NCI-H187 (cell line): Measurements from ENCODE around the gene HOXA3.

Source experiments
- DNase-seq, 2 experiments: peaks; one replicate each; lab custom pipeline; 2025; lab: John Stamatoyannopoulos, UW

The HOXA3 gene

GRCh38 chr7:27091105-27091504, 61.3 kb downstream of the HOXA3 start:
- no peak for DNase-seq

DNA sequence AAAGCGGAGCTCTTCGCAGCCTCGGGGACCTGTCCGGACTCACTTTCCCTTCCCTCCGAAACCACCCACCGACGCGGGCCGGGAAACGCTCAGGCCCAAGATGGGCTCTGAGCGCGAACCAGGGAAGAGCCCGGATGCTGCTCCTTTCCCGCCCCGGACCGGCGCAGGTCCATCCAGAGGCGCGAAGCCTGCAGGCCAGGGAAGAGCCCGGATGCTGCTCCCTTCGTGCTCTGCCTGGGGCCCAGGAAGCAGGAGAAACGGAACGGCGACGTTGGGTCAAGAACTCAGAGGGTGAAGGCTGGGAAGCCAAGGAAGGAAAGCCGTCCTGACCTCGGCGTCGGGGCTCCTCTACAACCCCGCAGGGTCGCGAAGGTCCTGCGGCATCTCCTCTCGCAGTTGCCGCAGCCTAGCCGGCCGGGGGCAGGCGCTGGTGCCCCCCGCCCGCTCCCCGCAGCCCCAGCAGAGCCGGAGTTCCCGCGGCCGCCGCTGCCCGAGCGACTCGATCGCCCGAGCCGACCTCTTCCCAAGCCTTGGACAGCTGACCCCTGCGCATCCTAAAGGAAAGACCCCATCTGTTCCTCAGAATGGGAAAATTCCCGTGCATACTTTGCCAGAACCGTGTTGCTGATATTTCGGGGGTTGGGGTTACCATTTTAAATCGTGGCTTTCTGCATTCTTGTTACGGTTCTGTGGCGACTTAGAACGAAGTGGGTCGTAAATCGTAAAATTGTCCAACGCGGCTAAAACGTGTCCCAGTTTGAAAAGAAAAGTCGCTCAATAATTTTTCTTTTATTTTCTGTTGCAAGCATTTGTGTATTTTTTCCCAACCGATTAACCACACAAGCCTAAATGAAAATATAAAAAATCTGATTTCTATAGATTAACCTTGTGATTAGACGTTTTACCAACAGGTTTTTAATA, 64.1 kb downstream of the HOXA3 start:
- DNase-seq, result no peak

DNA sequence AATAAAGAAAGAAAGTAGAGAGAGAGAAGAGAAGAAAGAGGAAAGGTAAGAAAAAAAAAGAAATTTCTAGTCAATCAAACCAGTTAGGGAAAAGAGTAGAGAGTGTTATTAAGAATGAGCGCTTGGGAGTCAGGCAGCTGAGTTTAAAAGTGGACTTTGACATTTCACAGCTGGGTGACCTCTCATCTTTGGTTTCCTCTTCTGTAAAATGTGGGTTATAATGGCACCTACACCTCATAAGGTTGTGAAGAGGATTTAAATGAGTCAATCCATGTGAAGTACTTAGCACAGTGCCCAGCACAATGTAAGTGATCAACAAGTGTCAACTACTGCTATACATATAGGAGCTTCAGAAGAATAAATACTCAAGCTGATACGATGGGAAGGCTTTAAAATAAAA, 68.7 kb downstream of the HOXA3 start:
- DNase-seq, result peak in 1 of 2 experiments; percentile 16

DNA sequence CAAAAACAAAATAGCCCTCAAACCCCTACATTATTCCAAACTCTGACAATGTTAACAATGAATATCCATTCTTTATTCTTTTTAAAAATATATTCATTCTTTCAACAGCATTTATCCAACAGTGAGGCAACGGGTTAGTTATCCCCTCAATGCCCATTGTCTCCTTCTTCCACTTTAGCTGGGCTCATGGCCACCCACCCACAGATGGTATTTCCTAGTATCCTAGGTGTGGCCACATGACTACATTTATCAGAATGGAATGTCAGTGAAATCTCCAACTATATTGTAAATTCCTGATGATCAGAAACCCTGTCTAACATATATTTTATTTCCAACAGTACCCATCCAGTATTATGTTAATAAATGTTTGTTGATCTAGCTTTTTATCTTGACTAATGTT, 70.2 kb downstream of the HOXA3 start:
- no peak for DNase-seq

DNA sequence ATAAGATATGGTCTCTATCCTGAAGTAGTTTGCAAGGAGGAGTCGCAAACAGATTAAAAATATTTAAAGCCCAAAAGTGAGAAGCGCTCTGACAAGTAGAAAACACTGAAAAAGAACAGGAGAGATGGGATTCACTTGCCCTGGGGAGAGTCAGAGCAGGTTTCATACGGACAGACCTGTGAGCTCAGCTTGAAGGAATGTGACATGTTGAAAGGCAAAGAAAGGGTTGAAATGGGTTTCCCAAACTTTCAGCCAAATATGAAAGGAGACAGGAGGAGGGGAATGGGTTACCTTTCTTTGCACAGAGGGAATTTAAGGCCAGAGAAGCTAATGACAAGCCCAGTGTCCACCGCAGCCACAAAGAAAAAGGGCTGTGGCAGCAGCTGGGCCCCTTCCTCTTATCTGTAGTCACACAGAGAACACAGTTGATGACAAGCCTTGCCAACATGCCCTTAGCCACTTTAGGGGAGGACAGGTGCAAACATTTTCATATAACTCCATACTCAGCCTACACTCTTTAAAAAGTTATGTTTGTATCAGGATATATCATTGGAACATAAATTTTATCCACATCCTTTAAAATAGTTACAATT, 71.4 kb downstream of the HOXA3 start:
- DNase-seq, result no peak

- DNase-seq, result no peak
Measured at GRCh38 chr7:27079234-27079975, 73.0 kb downstream of the HOXA3 start.

- no peak for DNase-seq
Measured at GRCh38 chr7:27078616-27079233, 73.7 kb downstream of the HOXA3 start.

- DNase-seq, result no peak
Measured at GRCh38 chr7:27073076-27073475, 79.3 kb downstream of the HOXA3 start.

GRCh38 chr7:27071622-27072390, 80.6 kb downstream of the HOXA3 start:
- DNase-seq, result no peak

DNA sequence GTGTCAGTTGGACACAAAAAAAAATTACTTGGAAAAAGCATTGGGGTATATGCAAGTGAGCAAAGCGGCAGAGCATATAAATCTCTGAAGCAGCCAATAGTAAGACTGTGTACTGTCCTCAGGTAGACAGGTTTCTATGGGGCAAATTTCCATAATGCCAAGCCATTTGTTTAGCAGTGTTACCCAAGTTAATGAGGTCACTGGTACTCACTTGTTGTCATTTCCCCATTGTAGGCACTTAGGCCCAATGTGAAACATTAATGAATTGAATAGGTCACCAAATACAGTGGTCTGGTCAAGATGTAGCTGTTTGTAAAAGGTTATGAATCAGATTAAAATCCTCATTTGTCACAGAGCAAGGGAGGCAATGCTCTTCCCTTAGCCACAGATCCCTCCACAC, 84.1 kb downstream of the HOXA3 start:
- DNase-seq, result no peak

DNA sequence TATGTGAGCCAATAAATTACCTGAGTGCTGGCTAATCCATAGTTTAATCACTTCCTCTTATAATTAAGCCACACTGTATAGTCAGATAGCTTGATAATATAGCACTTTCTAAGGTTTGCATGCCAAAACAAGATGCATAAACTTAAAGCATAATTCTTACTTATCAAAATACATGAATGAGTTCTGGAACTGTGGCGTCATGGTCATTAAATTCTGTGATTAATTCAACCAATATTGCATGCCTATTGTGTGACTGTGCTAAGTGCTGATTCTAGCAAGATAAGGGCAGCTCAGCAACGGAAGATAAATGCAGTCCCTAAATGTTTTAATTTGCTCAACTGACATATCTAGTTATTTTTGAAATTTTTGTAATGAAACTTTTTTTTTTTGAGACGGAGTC, 86.2 kb downstream of the HOXA3 start:
- no peak for DNase-seq

DNA sequence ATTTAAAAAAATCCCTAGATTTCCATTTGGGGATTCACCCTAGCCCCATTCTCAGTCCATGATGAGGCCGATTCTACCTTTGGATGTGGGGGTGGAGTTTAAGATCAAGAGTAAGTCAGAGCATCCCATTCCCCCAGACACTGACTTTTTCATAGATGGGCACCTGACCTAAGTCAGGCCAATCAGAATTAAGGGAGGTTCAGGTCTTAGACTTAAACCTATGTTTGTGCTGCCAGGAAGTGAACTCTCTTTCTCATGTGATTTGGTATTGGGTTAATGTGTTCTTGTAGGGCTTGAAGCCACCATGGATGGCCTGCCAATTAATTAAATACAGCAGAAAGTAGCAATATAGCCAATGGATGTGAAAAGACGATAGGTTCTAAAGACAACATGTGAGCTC, 86.7 kb downstream of the HOXA3 start:
- DNase-seq, result no peak

- no peak for DNase-seq
Measured at GRCh38 chr7:27064661-27065060, 87.7 kb downstream of the HOXA3 start.

DNA sequence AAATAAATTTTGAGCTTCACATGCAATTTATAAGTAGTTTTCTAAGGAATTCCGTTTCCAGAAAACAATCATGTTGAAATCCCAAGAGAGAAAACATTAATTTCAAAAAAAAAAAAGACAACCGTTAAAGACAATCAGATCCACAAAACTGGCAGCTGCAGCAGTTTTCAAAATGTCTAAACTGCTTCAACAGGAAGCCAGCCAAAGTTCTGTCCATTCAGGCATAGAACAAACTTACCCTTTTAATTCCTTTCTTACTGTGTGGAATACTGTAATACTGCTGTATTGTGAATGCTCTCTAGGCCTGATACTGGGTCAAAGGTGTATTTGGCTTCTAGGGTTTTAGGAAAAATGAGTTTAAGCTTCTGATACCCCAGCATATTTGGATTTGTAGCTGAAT, 88.2 kb downstream of the HOXA3 start:
- DNase-seq, result no peak

GRCh38 chr7:27062946-27063345, 89.4 kb downstream of the HOXA3 start:
- DNase-seq, result no peak
